ENCODE results near the gene CYP2A6. TPM values are rescaled to one million over a fixed set of nuclear protein-coding genes. Genes with fewer than 3 reads are reported as not detected.
"Not testable (repeated sequence)": the region's sequence is repeated elsewhere in the genome, so short reads cannot be mapped to it uniquely, and the experiment has no call there.

Gene CYP2A6
- total RNA-seq, 2 experiments from 2014 or later = not detected

- peak overlapping the region in 1 of 2 donors; percentile 49 for H3K27ac ChIP-seq (ENCODE audit: low read depth in 1 of 2, low read length in 2 of 2)
Observed at GRCh38 chr19:40827386-40828247, 22.6 kb downstream of the CYP2A6 start.

GRCh38 chr19:40826699-40827385, 23.4 kb downstream of the CYP2A6 start:
- H3K27me3 ChIP-seq (ENCODE audit: control insufficient read depth in 1 of 2, insufficient read depth in 2 of 2, low read length in 2 of 2); H3K36me3 ChIP-seq (ENCODE audit: insufficient read depth, low read length); H3K9me3 ChIP-seq (ENCODE audit: control insufficient read depth in 1 of 2, insufficient read depth in 1 of 2, low read length in 2 of 2); H3K27me3 Mint-ChIP-seq; CTCF ChIA-PET; H3K4me3 ChIP-seq (ENCODE audit: low read length); H3K9me3 Mint-ChIP-seq; H3K36me3 Mint-ChIP-seq (ENCODE audit: low read depth): not testable (repeated sequence)
- peaks cover 24% of the 10 kb centered on the region for H3K4me1 Mint-ChIP-seq (ENCODE audit: low read depth)
- ATAC-seq (ENCODE audit: poor library complexity) (peak; percentile 92), DNase-seq (peak; percentile 44 to 93 (median 65))
- H3K4me1 ChIP-seq (ENCODE audit: insufficient read depth, low read length) = peaks cover 26% of the 10 kb centered on the region
- peak overlapping the region; percentile 32 for H3K4me3 Mint-ChIP-seq
- POLR2A ChIA-PET = interaction anchor here (0.6 to 1.5 kb wide), 5 partner anchors 28 to 435 kb away, joined by 3 to 8 read pairs (median 4); partner anchors contain the start of genes EGLN2 and RAB4B
- peak overlapping the region; percentile 85 for H3K27ac Mint-ChIP-seq
- intact Hi-C loops (cut with DNase I, micrococcal nuclease) = loop anchor here in 1 of 2 experiments (2.0 kb wide), 1 partner anchor 436 kb away; no protein-coding TSS in a partner anchor
- H3K27ac ChIP-seq (ENCODE audit: low read depth in 1 of 2, low read length in 2 of 2) = peak overlapping the region in 1 of 2 donors; percentile 49

More at GRCh38 chr19:40827386-40828247, 22.6 kb downstream of the CYP2A6 start:
- H3K9me3 Mint-ChIP-seq = peaks cover 3% of the 10 kb centered on the region
- Histone ChIP-seq H3K9me3 (ENCODE audit: control insufficient read depth in 1 of 2, insufficient read depth in 1 of 2, low read length in 2 of 2) (no peaks in the 10 kb centered on the region), H3K36me3 (ENCODE audit: insufficient read depth, low read length) (peaks cover 2% of the 10 kb centered on the region), H3K4me3 (ENCODE audit: low read length) (no peak overlapping the region), H3K27me3 (ENCODE audit: control insufficient read depth in 1 of 2, insufficient read depth in 2 of 2, low read length in 2 of 2) (no peaks in the 10 kb centered on the region), H3K4me1 (ENCODE audit: insufficient read depth, low read length) (peaks cover 26% of the 10 kb centered on the region)
- H3K4me1 Mint-ChIP-seq (ENCODE audit: low read depth) = peaks cover 30% of the 10 kb centered on the region
- no peak for TF ChIP-seq CTCF (IDR thresholded peaks at IDR 0.05)
- CTCF ChIA-PET = interaction anchor here (1.4 kb wide), 1 partner anchor 193 kb away, joined by 4 read pairs; no protein-coding TSS in a partner anchor
- no peaks in the 10 kb centered on the region for H3K27me3 Mint-ChIP-seq
- DNase-seq (peak in 1 of 14 experiments; percentile 9), ATAC-seq (ENCODE audit: poor library complexity) (no peak)
- H3K36me3 Mint-ChIP-seq (ENCODE audit: low read depth) = peaks cover 9% of the 10 kb centered on the region
- H3K27ac Mint-ChIP-seq = peak overlapping the region; percentile 85
- H3K4me3 Mint-ChIP-seq = peak overlapping the region; percentile 32
- POLR2A ChIA-PET = interaction anchor here (1.0 to 1.5 kb wide), 5 partner anchors 21 to 143 kb away, joined by 3 to 8 read pairs (median 4); partner anchors contain the start of genes EGLN2 and RAB4B
- intact Hi-C loops (cut with DNase I, micrococcal nuclease) = loop anchor here in 1 of 2 experiments (2.0 kb wide), 1 partner anchor 435 kb away; no protein-coding TSS in a partner anchor

- POLR2A ChIA-PET = interaction anchor here (0.6 to 1.5 kb wide), 4 partner anchors 28 to 436 kb away, joined by 3 to 8 read pairs (median 5); partner anchors contain the start of genes EGLN2 and RAB4B
- H3K4me3 Mint-ChIP-seq; H3K27me3 ChIP-seq (ENCODE audit: control insufficient read depth in 1 of 2, insufficient read depth in 2 of 2, low read length in 2 of 2); H3K36me3 Mint-ChIP-seq (ENCODE audit: low read depth); H3K27ac ChIP-seq (ENCODE audit: low read depth in 1 of 2, low read length in 2 of 2); H3K36me3 ChIP-seq (ENCODE audit: insufficient read depth, low read length); H3K4me3 ChIP-seq (ENCODE audit: low read length); H3K9me3 Mint-ChIP-seq; DNase-seq; CTCF ChIA-PET; H3K27me3 Mint-ChIP-seq; H3K9me3 ChIP-seq (ENCODE audit: control insufficient read depth in 1 of 2, insufficient read depth in 1 of 2, low read length in 2 of 2); ATAC-seq (ENCODE audit: poor library complexity): not testable (repeated sequence)
- H3K4me1 ChIP-seq (ENCODE audit: insufficient read depth, low read length) = peaks cover 26% of the 10 kb centered on the region
- intact Hi-C loops (cut with DNase I, micrococcal nuclease) = loop anchor here in 1 of 2 experiments (2.0 kb wide), 1 partner anchor 436 kb away; no protein-coding TSS in a partner anchor
- peak overlapping the region; percentile 85 for H3K27ac Mint-ChIP-seq
- peaks cover 23% of the 10 kb centered on the region for H3K4me1 Mint-ChIP-seq (ENCODE audit: low read depth)
Observed at GRCh38 chr19:40826312-40826698, 23.9 kb downstream of the CYP2A6 start.

- POLR2A ChIA-PET; ATAC-seq (ENCODE audit: poor library complexity); DNase-seq; CTCF ChIA-PET; H3K27me3 Mint-ChIP-seq; H3K36me3 Mint-ChIP-seq (ENCODE audit: low read depth); H3K9me3 ChIP-seq (ENCODE audit: control insufficient read depth in 1 of 2, insufficient read depth in 1 of 2, low read length in 2 of 2); H3K9me3 Mint-ChIP-seq; H3K27me3 ChIP-seq (ENCODE audit: control insufficient read depth in 1 of 2, insufficient read depth in 2 of 2, low read length in 2 of 2); H3K4me3 ChIP-seq (ENCODE audit: low read length); H3K4me3 Mint-ChIP-seq; H3K27ac ChIP-seq (ENCODE audit: low read depth in 1 of 2, low read length in 2 of 2); H3K36me3 ChIP-seq (ENCODE audit: insufficient read depth, low read length): not testable (repeated sequence)
- intact Hi-C loops (cut with DNase I, micrococcal nuclease) = loop anchor here in 1 of 2 experiments (2.0 kb wide), 1 partner anchor 437 kb away; no protein-coding TSS in a partner anchor
- Mint-ChIP-seq H3K4me1 (ENCODE audit: low read depth) (peaks cover 23% of the 10 kb centered on the region), H3K27ac (peak overlapping the region; percentile 76)
- H3K4me1 ChIP-seq (ENCODE audit: insufficient read depth, low read length) = peaks cover 26% of the 10 kb centered on the region
Observed at GRCh38 chr19:40825460-40826095, 24.7 kb downstream of the CYP2A6 start.

GRCh38 chr19:40824916-40825315, 25.3 kb downstream of the CYP2A6 start:
- POLR2A ChIA-PET; H3K27me3 ChIP-seq (ENCODE audit: control insufficient read depth in 1 of 2, insufficient read depth in 2 of 2, low read length in 2 of 2); H3K27ac ChIP-seq (ENCODE audit: low read depth in 1 of 2, low read length in 2 of 2); H3K9me3 ChIP-seq (ENCODE audit: control insufficient read depth in 1 of 2, insufficient read depth in 1 of 2, low read length in 2 of 2); H3K9me3 Mint-ChIP-seq; H3K27me3 Mint-ChIP-seq; H3K4me3 Mint-ChIP-seq; intact Hi-C loops (cut with DNase I, micrococcal nuclease); H3K4me3 ChIP-seq (ENCODE audit: low read length); CTCF ChIA-PET; H3K36me3 ChIP-seq (ENCODE audit: insufficient read depth, low read length); ATAC-seq (ENCODE audit: poor library complexity); H3K36me3 Mint-ChIP-seq (ENCODE audit: low read depth): not testable (repeated sequence)
- peak in 1 of 14 experiments; percentile 19 for DNase-seq
- H3K4me1 ChIP-seq (ENCODE audit: insufficient read depth, low read length) = peaks cover 28% of the 10 kb centered on the region
- peaks cover 24% of the 10 kb centered on the region for H3K4me1 Mint-ChIP-seq (ENCODE audit: low read depth)
- H3K27ac Mint-ChIP-seq = peak overlapping the region; percentile 0

Measured in CD4-positive, alpha-beta T cell (primary cell).